Brain microvascular endothelial cell (primary cell): ENCODE measurements around the gene TANC2.

Source experiments
- DNase-seq: peaks from one replicate; pipeline ENCODE4 v3.0.0-alpha.2; 2020
- H3K27ac ChIP-seq: fragments of 250-450 bp; sonication (Bioruptor Pico); 2 replicates; pipeline ENCODE4 v1.5.1; 2020; ENCODE audit warnings: mild to moderate bottlenecking, moderate library complexity
- H3K27me3 ChIP-seq: fragments of 250-450 bp; sonication (Bioruptor Pico); replicated peaks from 2 replicates; pipeline ENCODE4 v1.5.1; 2020; ENCODE audit warnings: mild to moderate bottlenecking
- H3K36me3 ChIP-seq: fragments of 250-450 bp; sonication (Bioruptor Pico); replicated peaks from 2 replicates; pipeline ENCODE4 v1.5.1; 2020; ENCODE audit warnings: mild to moderate bottlenecking
- H3K4me3 ChIP-seq: 2 replicates; pipeline ENCODE4 v1.5.1; 2011; ENCODE audit warnings: low read depth, mild to moderate bottlenecking, control low read depth, low read length, moderate library complexity
- CTCF ChIP-seq: IDR thresholded peaks from 2 replicates; pipeline ENCODE4 v1.5.1; 2011; ENCODE audit warnings: low read depth, mild to moderate bottlenecking, moderate library complexity, low read length, control low read depth, inconsistent platforms; ENCODE audit errors: missing control alignments
- in situ Hi-C: cut with HindIII; loops from 2 replicates; pipeline ENCODE4 v1.10.0; 2017; ENCODE audit warnings: low sequenced_read_pairs, low pct_ligation_motif_present

TANC2 gene

GRCh38 chr17:62933501-62934385 is 32.3 kb upstream of the TANC2 start:
- no peaks in the 10 kb centered on the region for H3K27me3 ChIP-seq
- TF ChIP-seq CTCF = no peak
- H3K4me3 ChIP-seq = no peak overlapping the region
- no peak for DNase-seq
- no peaks in the 10 kb centered on the region for H3K36me3 ChIP-seq
- in situ Hi-C loops = no loop called here
- H3K27ac ChIP-seq = no peak overlapping the region

GRCh38 chr17:62935098-62935497 is 30.9 kb upstream of the TANC2 start:
- H3K4me3 ChIP-seq = no peak overlapping the region
- H3K27me3 ChIP-seq = no peaks in the 10 kb centered on the region
- no peak for TF ChIP-seq CTCF
- DNase-seq = no peak
- H3K36me3 ChIP-seq = no peaks in the 10 kb centered on the region
- H3K27ac ChIP-seq = no peak overlapping the region
- in situ Hi-C loops = no loop called here

GRCh38 chr17:62935523-62935922 is 30.5 kb upstream of the TANC2 start:
- TF ChIP-seq CTCF = no peak
- no peaks in the 10 kb centered on the region for H3K27me3 ChIP-seq
- no peak overlapping the region for H3K4me3 ChIP-seq
- H3K36me3 ChIP-seq = no peaks in the 10 kb centered on the region
- H3K27ac ChIP-seq = no peak overlapping the region
- in situ Hi-C loops = no loop called here
- DNase-seq = no peak

GRCh38 chr17:62937606-62938005 is 28.4 kb upstream of the TANC2 start:
- no peaks in the 10 kb centered on the region for H3K27me3 ChIP-seq
- no peaks in the 10 kb centered on the region for H3K36me3 ChIP-seq
- TF ChIP-seq CTCF = no peak
- no peak for DNase-seq
- in situ Hi-C loops = no loop called here
- no peak overlapping the region for H3K4me3 ChIP-seq
- H3K27ac ChIP-seq = no peak overlapping the region

- no peaks in the 10 kb centered on the region for H3K27me3 ChIP-seq
- no peak for DNase-seq
- no peak overlapping the region for H3K27ac ChIP-seq
- H3K4me3 ChIP-seq = no peak overlapping the region
- in situ Hi-C loops = no loop called here
- H3K36me3 ChIP-seq = no peaks in the 10 kb centered on the region
- TF ChIP-seq CTCF = no peak
Measured at GRCh38 chr17:62941358-62941991, 24.6 kb upstream of the TANC2 start.
